H1 (cell line): ENCODE results near the gene MYCBP2. TPM values are rescaled to one million over a fixed set of nuclear protein-coding genes. Genes with fewer than 3 reads are reported as not detected.

Source experiments
- CTCF ChIA-PET: fragments of 300-600 bp; sonication (Branson Sonifier 250); formaldehyde crosslinking; loops from one replicate; lab custom pipeline; 2021; ENCODE audit not compliant: partially characterized antibody; lab: Charles Lee
- POLR2A ChIA-PET: fragments of 300-600 bp; sonication (Branson Sonifier 250); formaldehyde crosslinking; loops from one replicate; lab custom pipeline; 2021; ENCODE audit warnings: inconsistent platforms; ENCODE audit not compliant: partially characterized antibody; lab: Charles Lee
- DNase-seq, 2 experiments: peaks; one replicate each; pipeline versions ENCODE4 v3.0.0 to v3.0.0-alpha.2; 2010 to 2022; ENCODE audit warnings: low spot score in 2 of 2, low read depth in 1 of 2, mixed read lengths in 1 of 2
- FAIRE-seq: peaks from 2 replicates; lab custom pipeline; 2011; peaks lifted over from hg19 to GRCh38; lab: Jason Lieb, UNC
- H2AFZ ChIP-seq: 2 replicates; pipeline ENCODE4 v1.8.1; 2012; ENCODE audit warnings: low read length, inconsistent platforms
- H2AK5ac ChIP-seq: 2 replicates; pipeline ENCODE4 v1.6.1; 2013; ENCODE audit warnings: low read depth, low read length
- H2BK120ac ChIP-seq: replicated peaks from 2 replicates; pipeline ENCODE3; 2013; ENCODE audit warnings: low read depth, low read length, inconsistent platforms
- H2BK12ac ChIP-seq: 2 replicates; pipeline ENCODE4 v1.6.1; 2013; ENCODE audit warnings: low read depth, low read length
- H2BK15ac ChIP-seq: 2 replicates; pipeline ENCODE4 v1.6.1; 2013; ENCODE audit warnings: low read length
- H2BK20ac ChIP-seq: 2 replicates; pipeline ENCODE4 v1.6.1; 2013; ENCODE audit warnings: low read length
- H2BK5ac ChIP-seq: 2 replicates; pipeline ENCODE4 v1.6.1; 2013; ENCODE audit warnings: low read depth, low read length
- H3K14ac ChIP-seq: 2 replicates; pipeline ENCODE4 v1.6.1; 2013; ENCODE audit warnings: inconsistent platforms; ENCODE audit not compliant: insufficient read length
- H3K18ac ChIP-seq: 2 replicates; pipeline ENCODE4 v1.6.1; 2013; ENCODE audit warnings: low read length; ENCODE audit errors: extremely low read depth
- H3K23ac ChIP-seq: 2 replicates; pipeline ENCODE4 v1.6.1; 2013; ENCODE audit warnings: inconsistent platforms; ENCODE audit not compliant: insufficient read length
- H3K23me2 ChIP-seq: 2 replicates; pipeline ENCODE4 v1.6.1; 2013; ENCODE audit warnings: low read depth, low read length
- H3K27ac ChIP-seq: 2 replicates; pipeline ENCODE4 v1.6.1; 2011; ENCODE audit warnings: low read depth, low read length, inconsistent platforms
- H3K27me3 ChIP-seq, 4 experiments: replicated peaks in 1 of 4; 1 replicate in 1 of 4; 2 replicates in 3 of 4; pipeline versions ENCODE4 v1.6.1 to v1.8.1; 2011 to 2013; ENCODE audit warnings: low read length in 3 of 4, mild to moderate bottlenecking in 3 of 4, inconsistent platforms in 2 of 4, mixed read lengths in 2 of 4, moderate library complexity in 1 of 4; ENCODE audit not compliant: control insufficient read depth in 3 of 4, insufficient read depth in 3 of 4; ENCODE audit errors: extremely low read depth in 1 of 4
- H3K36me3 ChIP-seq, 4 experiments: 2 replicates each; pipeline versions ENCODE4 v1.6.1 to v1.8.1; 2011 to 2013; ENCODE audit warnings: mild to moderate bottlenecking in 4 of 4, low read length in 3 of 4, moderate library complexity in 2 of 4, control low read depth in 1 of 4, inconsistent platforms in 1 of 4; ENCODE audit not compliant: insufficient read depth in 4 of 4, control insufficient read depth in 2 of 4
- H3K4ac ChIP-seq: replicated peaks from 2 replicates; pipeline ENCODE3; 2013; ENCODE audit warnings: low read length, low read depth, mixed read lengths, inconsistent platforms; ENCODE audit not compliant: insufficient read length
- H3K4me1 ChIP-seq, 4 experiments: replicated peaks in 1 of 4; 1 replicate in 1 of 4; 2 replicates in 3 of 4; pipeline versions ENCODE4 v1.6.1 to v1.8.1; 2011 to 2013; ENCODE audit warnings: low read length in 3 of 4, inconsistent platforms in 2 of 4, mixed read lengths in 1 of 4; ENCODE audit not compliant: insufficient read depth in 4 of 4, control insufficient read depth in 3 of 4
- H3K4me2 ChIP-seq, 2 experiments: 2 replicates each; pipeline versions ENCODE4 v1.6.1 to v1.8.1; 2011 to 2013; ENCODE audit warnings: low read depth in 2 of 2, low read length in 2 of 2, control low read depth in 1 of 2, inconsistent platforms in 1 of 2, mild to moderate bottlenecking in 1 of 2; ENCODE audit not compliant: insufficient read depth in 1 of 2
- H3K4me3 ChIP-seq, 4 experiments: fragments of 200-600, 300-600 bp in 1 of 4; sonication (generic), shearing (Covaris generic), sonication (Bioruptor Twin) in 1 of 4; 2 replicates each; pipeline versions ENCODE4 v1.5.1 to v1.8.1; 2011 to 2016; ENCODE audit warnings: low read length in 4 of 4, low read depth in 3 of 4, control low read depth in 2 of 4, inconsistent platforms in 2 of 4, mild to moderate bottlenecking in 2 of 4, mixed read lengths in 1 of 4, moderate library complexity in 1 of 4; ENCODE audit not compliant: insufficient read depth in 2 of 4; ENCODE audit errors: extremely low read depth in 1 of 4
- H3K56ac ChIP-seq: replicated peaks from 2 replicates; pipeline ENCODE3; 2013; ENCODE audit warnings: low read depth, mild to moderate bottlenecking, mixed read lengths, low read length, inconsistent platforms; ENCODE audit not compliant: insufficient read length
- H3K79me1 ChIP-seq: 2 replicates; pipeline ENCODE4 v1.6.1; 2013; ENCODE audit warnings: low read depth, low read length, control low read depth
- H3K79me2 ChIP-seq, 2 experiments: 2 replicates each; pipeline versions ENCODE4 v1.6.1 to v1.8.1; 2012 to 2013; ENCODE audit warnings: low read length in 2 of 2, mild to moderate bottlenecking in 2 of 2, inconsistent platforms in 1 of 2; ENCODE audit not compliant: insufficient read depth in 2 of 2, control insufficient read depth in 1 of 2
- H3K9ac ChIP-seq, 4 experiments: replicated peaks in 1 of 4; 1 replicate in 1 of 4; 2 replicates in 3 of 4; pipeline versions ENCODE4 v1.6.1 to v1.8.1; 2011 to 2013; ENCODE audit warnings: low read depth in 3 of 4, low read length in 3 of 4, control low read depth in 2 of 4, mild to moderate bottlenecking in 2 of 4, moderate library complexity in 2 of 4, inconsistent platforms in 1 of 4; ENCODE audit errors: extremely low read depth in 1 of 4
- H3K9me3 ChIP-seq, 2 experiments: 2 replicates each; pipeline versions ENCODE4 v1.6.1 to v1.8.1; 2012 to 2013; ENCODE audit warnings: mild to moderate bottlenecking in 2 of 2, moderate library complexity in 2 of 2, control low read depth in 1 of 2, inconsistent platforms in 1 of 2, low read depth in 1 of 2, low read length in 1 of 2, mixed read lengths in 1 of 2; ENCODE audit not compliant: insufficient read depth in 2 of 2
- H4K20me1 ChIP-seq, 2 experiments: replicated peaks in 1 of 2; 2 replicates each; pipeline versions ENCODE3 to v1.8.1; 2011 to 2013; ENCODE audit warnings: inconsistent platforms in 2 of 2, low read length in 2 of 2, mild to moderate bottlenecking in 1 of 2; ENCODE audit not compliant: insufficient read depth in 2 of 2, control insufficient read depth in 1 of 2
- H4K5ac ChIP-seq: 2 replicates; pipeline ENCODE4 v1.6.1; 2013; ENCODE audit warnings: low read length, low read depth, mixed read lengths, inconsistent platforms; ENCODE audit not compliant: insufficient read length
- H4K8ac ChIP-seq: 2 replicates; pipeline ENCODE4 v1.8.0; 2013; ENCODE audit warnings: mild to moderate bottlenecking, moderate library complexity, low read length, inconsistent platforms; ENCODE audit not compliant: insufficient read depth; ENCODE audit errors: extremely low read depth
- H4K91ac ChIP-seq: replicated peaks from 2 replicates; pipeline ENCODE3; 2013; ENCODE audit warnings: low read length, mixed read lengths, inconsistent platforms; ENCODE audit not compliant: insufficient read length
- BCL11A ChIP-seq, 2 experiments: IDR thresholded peaks; one replicate each; pipeline ENCODE4 v1.6.1; 2011; ENCODE audit warnings: low read depth in 2 of 2, low read length in 2 of 2, mild to moderate bottlenecking in 2 of 2
- GABPA ChIP-seq: IDR thresholded peaks from 2 replicates; pipeline ENCODE4 v1.6.1; 2011; ENCODE audit warnings: mild to moderate bottlenecking, low read length, moderate library complexity, borderline replicate concordance; ENCODE audit not compliant: insufficient read depth
- JUN ChIP-seq: IDR thresholded peaks from 2 replicates; pipeline ENCODE4 v1.6.1; 2011; ENCODE audit warnings: low read depth, mild to moderate bottlenecking, improper control_type of control experiment, low read length
- NRF1 ChIP-seq: IDR thresholded peaks from 2 replicates; pipeline ENCODE4 v1.6.1; 2011; ENCODE audit warnings: mild to moderate bottlenecking, low read depth, low read length, improper control_type of control experiment
- RBBP5 ChIP-seq: IDR thresholded peaks from 2 replicates; pipeline ENCODE4 v1.7.1; 2012; ENCODE audit warnings: low read depth, mild to moderate bottlenecking, inconsistent platforms, low read length, moderate library complexity, borderline replicate concordance
- SIX5 ChIP-seq: IDR thresholded peaks from 2 replicates; pipeline ENCODE4 v1.6.1; 2011; ENCODE audit warnings: mild to moderate bottlenecking, low read depth, low read length
- SP4 ChIP-seq: IDR thresholded peaks from 2 replicates; pipeline ENCODE4 v1.6.1; 2012; ENCODE audit warnings: low read length, inconsistent platforms
- WGBS, 2 experiments: shearing (Covaris generic) in 1 of 2; methylation state at CpG; one replicate each; pipeline versions ENCODE4 v1.1.6 to v1.1.7; 2013 to 2015; ENCODE audit warnings: low lambda C conversion rate in 2 of 2, mixed read lengths in 2 of 2, inconsistent platforms in 1 of 2, low coverage in 1 of 2, missing lambda C conversion rate in 1 of 2; ENCODE audit not compliant: insufficient replicate concordance in 2 of 2, insufficient coverage in 1 of 2, insufficient read length in 1 of 2; ENCODE audit errors: extremely low coverage in 1 of 2, missing lambda C conversion rate in 1 of 2; 5-methylcytosine and 5-hydroxymethylcytosine counted together
- polyA plus RNA-seq, 7 experiments: library from polyadenylated mRNA; depleted of rRNA in 3 of 7; stranded (reverse) in 5 of 7; unstranded in 2 of 7; fragments of >200 nt in 5 of 7; fragments of 200-250 nt in 2 of 7; gene quantifications; 1 replicate in 5 of 7; 2 replicates in 1 of 7; 4 replicates in 1 of 7; pipeline versions ENCODE4 v1.2.1 to v1.2.3, GENCODE V29; 2011 to 2013; ENCODE audit warnings: missing spikeins in 2 of 7, mixed read lengths in 2 of 7
- total RNA-seq: library from RNA; stranded (reverse); fragmentation: NEBNext Ultra II Directional; extraction: Animal tissue kit (Norgen Biotek cat#: 25700); gene quantifications from 2 replicates; pipeline ENCODE4 v1.2.1, GENCODE V29; 2021

MYCBP2 gene
- total and polyA plus RNA-seq, 2 of the 8 experiments (the other 6 are each of a cell fraction or from before 2014, with no cell fraction given), result 19.0 to 52.1 TPM

- ChIA-PET CTCF (no interaction called here), POLR2A (no interaction called here)
- Histone ChIP-seq H2AFZ (no peak overlapping the region), H2BK120ac (no peak overlapping the region), H4K20me1 (no peaks in the 10 kb centered on the region), H3K79me2 (no peaks in the 10 kb centered on the region), H3K56ac (no peak overlapping the region), H3K27ac (no peak overlapping the region), H2BK20ac (no peak overlapping the region), H3K4me3 (no peak overlapping the region), H4K5ac (no peak overlapping the region), H3K79me1 (no peaks in the 10 kb centered on the region), H3K4me2 (no peak overlapping the region), H3K14ac (no peak overlapping the region), H2AK5ac (no peak overlapping the region), H3K23ac (no peak overlapping the region), H3K4ac (no peak overlapping the region), H3K27me3 (no peaks in the 10 kb centered on the region), H3K9me3 (no peaks in the 10 kb centered on the region), H2BK15ac (no peak overlapping the region), H2BK5ac (no peak overlapping the region), H3K18ac (no peak overlapping the region), H3K4me1 (no peaks in the 10 kb centered on the region), H3K23me2 (no peaks in the 10 kb centered on the region), H4K91ac (no peak overlapping the region), H3K9ac (no peak overlapping the region), H3K36me3 (peaks cover 0 to 16% (median 8%) of the 10 kb centered on the region in 4 experiments; a peak in 4 of 8 replicates), H4K8ac (no peak overlapping the region), H2BK12ac (no peak overlapping the region)
- TF ChIP-seq JUN, result no peak
- TF ChIP-seq BCL11A (IDR thresholded peaks at IDR 0.05; ENCODE audit: low read depth in 2 of 2, low read length in 2 of 2), result no peak
- TF ChIP-seq GABPA, result no peak
- no peak for TF ChIP-seq SIX5
- TF ChIP-seq NRF1, result no peak
- TF ChIP-seq RBBP5, result no peak
- no peak for TF ChIP-seq SP4
- FAIRE-seq (no peak), DNase-seq (no peak)
- WGBS, 2 experiments, result 90% methylated on average over 6 of the region's 6 CpGs; no CpG with 5 or more reads in 1 of the 2 experiments
Observed at GRCh38 chr13:77168237-77168636, 158.7 kb downstream of the MYCBP2 start.
